Measurements from ENCODE around the gene COL10A1. TPM values are rescaled to one million over a fixed set of nuclear protein-coding genes. Genes with fewer than 3 reads are reported as not detected.

COL10A1 gene
- total and polyA plus RNA-seq, 2 donors (not counting 3 experiments of a cell fraction or from before 2014, with no cell fraction given), result not detected

- no TSS peak for BruUV-seq (replicated peaks)
- Histone ChIP-seq H2AFZ (ENCODE audit: low read depth, low read length) (no peak overlapping the region), H3K9me1 (replicated peaks; ENCODE audit: control insufficient read depth, extremely low read depth, insufficient read depth, low read length) (no peaks in the 10 kb centered on the region), H3K4me1 (ENCODE audit: control insufficient read depth, extremely low read depth, insufficient read depth, low read length) (no peaks in the 10 kb centered on the region), H3K4me3 (replicated peaks in 1 of 3; ENCODE audit: insufficient read depth in 1 of 3, low read depth in 1 of 3, low read length in 3 of 3) (no peak overlapping the region), H3K79me2 (ENCODE audit: control insufficient read depth, insufficient read depth, low read length) (no peaks in the 10 kb centered on the region), H3K36me3 (ENCODE audit: control insufficient read depth in 2 of 2, extremely low read depth in 1 of 2, insufficient read depth in 2 of 2, low read length in 2 of 2) (no peaks in the 10 kb centered on the region), H3K9me3 (replicated peaks; ENCODE audit: control insufficient read depth, insufficient read depth, low read length) (no peaks in the 10 kb centered on the region), H4K20me1 (replicated peaks; ENCODE audit: control insufficient read depth, extremely low read depth, insufficient read depth, low read length) (no peaks in the 10 kb centered on the region), H3K27ac (ENCODE audit: insufficient read depth, low read depth, low read length) (no peak overlapping the region), H3K4me2 (ENCODE audit: insufficient read depth, low read length) (no peak overlapping the region), H3K9ac (replicated peaks; ENCODE audit: extremely low read depth, insufficient read depth, low read length) (no peak overlapping the region), H3K27me3 (ENCODE audit: control insufficient read depth in 2 of 2, insufficient read depth in 2 of 2, low read length in 2 of 2) (peaks cover 0 to 4% of the 10 kb centered on the region in 2 experiments)
- no peak for TF ChIP-seq POLR2A (IDR thresholded peaks at IDR 0.05; ENCODE audit: low read depth, low read length)
- no peak for TF ChIP-seq GATA2 (IDR thresholded peaks at IDR 0.05; ENCODE audit: insufficient read depth, insufficient read length, low read depth, low read length)
- no peak for TF ChIP-seq EZH2 (IDR thresholded peaks at IDR 0.05; ENCODE audit: borderline replicate concordance, low read depth, low read length, severe bottlenecking)
- TF ChIP-seq JUN (IDR thresholded peaks at IDR 0.05; ENCODE audit: borderline replicate concordance, insufficient read depth, insufficient read length, low read depth), result no peak
- TF ChIP-seq MYC (IDR thresholded peaks at IDR 0.05; ENCODE audit: low read depth, low read length), result no peak
- no peak for TF ChIP-seq POLR2AphosphoS5 (IDR thresholded peaks at IDR 0.05; ENCODE audit: insufficient read depth, low read depth, low read length)
- no peak for TF ChIP-seq CTCF (IDR thresholded peaks at IDR 0.05; ENCODE audit: extremely low read depth in 1 of 2, insufficient read depth in 1 of 2, low read depth in 1 of 2, low read length in 2 of 2)
- TF ChIP-seq FOS (IDR thresholded peaks at IDR 0.05; ENCODE audit: borderline replicate concordance, insufficient read depth, low read length), result no peak
- no peak for TF ChIP-seq MAX (IDR thresholded peaks at IDR 0.05; ENCODE audit: insufficient read depth, insufficient read length)
- ChIA-PET CTCF (interaction anchor here (1.3 kb wide), 1 partner anchor 14 kb away, joined by 4 read pairs; no protein-coding TSS in a partner anchor), POLR2A (no interaction called here)
- FAIRE-seq (no peak), DNase-seq (ENCODE audit: low read depth, low spot score) (no peak)
- dilution Hi-C loops (cut with MboI; ENCODE audit: extremely low pct_ligation_motif_present, low sequenced_read_pairs) (no loop called here), intact Hi-C loops (cut with micrococcal nuclease) (no loop called here)
Observed at GRCh38 chr6:116083052-116083451, 42.9 kb downstream of the COL10A1 start.

Data from endothelial cell of umbilical vein (primary cell).